Ovary (tissue), 9 donors: ENCODE measurements around the gene CHRM1. TPM values are rescaled to one million over a fixed set of nuclear protein-coding genes. Genes with fewer than 3 reads are reported as not detected.

Experiments
- DNase-seq, 5 donors: peaks; one replicate each; pipeline ENCODE4 v3.0.0-alpha.2; 2019 to 2020
- H3K27ac ChIP-seq, 2 donors: fragments of 200-600 bp; one replicate each; pipeline versions ENCODE4 v1.5.1 to v1.8.0; 2019 to 2022
- H3K27me3 ChIP-seq: fragments of 200-600 bp; one replicate; pipeline ENCODE4 v1.8.0; 2022
- H3K36me3 ChIP-seq: fragments of 200-600 bp; sonication (generic); one replicate; pipeline ENCODE4 v1.5.1; 2019
- H3K4me1 ChIP-seq: one replicate; pipeline ENCODE4 v1.8.1; 2013; ENCODE audit warnings: mild to moderate bottlenecking, moderate library complexity; ENCODE audit not compliant: insufficient read depth
- H3K4me3 ChIP-seq: fragments of 200-600 bp; sonication (generic); one replicate; pipeline ENCODE4 v1.5.1; 2017
- H3K9me3 ChIP-seq, 2 donors: fragments of 200-600 bp in 1 of 2; sonication (generic) in 1 of 2; one replicate each; pipeline versions ENCODE4 v1.5.1 to v1.8.1; 2013 to 2019; ENCODE audit warnings: mild to moderate bottlenecking in 1 of 2, moderate library complexity in 1 of 2
- CTCF ChIP-seq, 3 donors: fragments of 450-650 bp in 2 of 3; fragments of 200-600 bp in 1 of 3; IDR thresholded peaks; one replicate each; pipeline versions ENCODE4 v1.5.1 to v1.8.0; 2016 to 2022; ENCODE audit warnings: antibody characterized with exemption in 3 of 3, mild to moderate bottlenecking in 1 of 3
- EP300 ChIP-seq: sonication (generic); formaldehyde crosslinking; IDR thresholded peaks from one replicate; pipeline ENCODE4 v1.6.1; 2017; ENCODE audit warnings: antibody characterized with exemption
- POLR2A ChIP-seq: fragments of 450-650 bp; IDR thresholded peaks from one replicate; pipeline ENCODE4 v1.6.1; 2017; ENCODE audit warnings: antibody characterized with exemption, mild to moderate bottlenecking, moderate library complexity
- WGBS, 3 donors: extraction: QIAGEN DNeasy Blood & Tissue Kit in 1 of 3; methylation state at CpG; one replicate each; pipeline versions ENCODE4 v1.1.5 to v1.1.7; 2013 to 2017; 5-methylcytosine and 5-hydroxymethylcytosine counted together
- intact Hi-C, 4 donors: fragments of 100-400 bp; cut with DNase I; formaldehyde crosslinking; loops; one replicate each; pipeline versions ENCODE4 v1.11.0 to v1.15.1; 2022 to 2023
- polyA plus RNA-seq, 2 donors: library from polyadenylated mRNA; stranded (reverse); fragments of 200-250 nt in 1 of 2; fragments of 350-450 nt in 1 of 2; fragmentation: Illumina TruSeq in 1 of 2; extraction: RNeasy Lipid Tissue Mini Kit (QIAGEN cat#74804) in 1 of 2; gene quantifications; one replicate each; pipeline ENCODE4 v1.2.3, GENCODE V29; 2013 to 2014
- total RNA-seq, 7 donors: library from RNA; depleted of rRNA in 2 of 7; stranded (reverse); fragments of >200 nt in 2 of 7; fragmentation: NEBNext Ultra II Directional in 3 of 7; extraction: Animal tissue kit (Norgen Biotek cat#: 25700) in 3 of 7; gene quantifications; one replicate each; pipeline versions ENCODE4 v1.1.0 to v1.2.4, GENCODE V29; 2016 to 2023
- donor health status: DM: no; HTN: no; CAD: no; lungs with moderate emphysema.
- donor health status: DM: no; HTN: no; CAD: no.
- donor health status: Bipolar disorder and iron deficiency.
- donor health status: DM: yes; HTN: yes; CAD: no.
- donor health status: DM: no; HTN: no; CAD: no.
- donor health status: DM: yes; HTN: yes; CAD: no.

Gene CHRM1
- total and polyA plus RNA-seq, 9 donors: not detected

- no peaks in the 10 kb centered on the region for H3K36me3 ChIP-seq
- WGBS, 3 donors: 66 to 77% (median 69%) methylated on average over 11 of the region's 11 CpGs
- TF ChIP-seq POLR2A: no peak
- TF ChIP-seq EP300: no peak
- no peak for TF ChIP-seq CTCF (IDR thresholded peaks at IDR 0.05)
- no peak overlapping the region for H3K27ac ChIP-seq
- H3K27me3 ChIP-seq: no peaks in the 10 kb centered on the region
- H3K4me3 ChIP-seq: no peak overlapping the region
- H3K4me1 ChIP-seq: no peaks in the 10 kb centered on the region
- H3K9me3 ChIP-seq: peaks cover 0 to 3% of the 10 kb centered on the region in 2 donors
- intact Hi-C loops: loop anchor here in 1 of 4 donors (5.0 kb wide), 1 partner anchor 97 kb away; the partner anchor contains the start of gene SLC22A8
- no peak for DNase-seq
Observed at GRCh38 chr11:62919898-62920640, 1.1 kb downstream of the CHRM1 start.

- WGBS, 3 donors: 94% methylated on average over 10 of the region's 10 CpGs
- no peak for DNase-seq
- Histone ChIP-seq H3K9me3 (peaks cover 0 to 3% of the 10 kb centered on the region in 2 donors), H3K36me3 (no peaks in the 10 kb centered on the region), H3K4me1 (no peaks in the 10 kb centered on the region), H3K4me3 (no peak overlapping the region), H3K27me3 (no peaks in the 10 kb centered on the region), H3K27ac (no peak overlapping the region)
- TF ChIP-seq POLR2A (no peak), EP300 (no peak), CTCF (IDR thresholded peaks at IDR 0.05) (no peak)
- intact Hi-C loops: loop anchor here in 1 of 4 donors (5.0 kb wide), 1 partner anchor 98 kb away; the partner anchor contains the start of gene SLC22A8
Observed at GRCh38 chr11:62919476-62919875, 1.7 kb downstream of the CHRM1 start.

GRCh38 chr11:62918531-62918930 is 2.6 kb downstream of the CHRM1 start:
- Histone ChIP-seq H3K9me3 (peaks cover 0 to 3% of the 10 kb centered on the region in 2 donors), H3K36me3 (no peaks in the 10 kb centered on the region), H3K27ac (no peak overlapping the region), H3K4me3 (no peak overlapping the region), H3K4me1 (no peaks in the 10 kb centered on the region), H3K27me3 (no peaks in the 10 kb centered on the region)
- intact Hi-C loops: loop anchor here in 1 of 4 donors (5.0 kb wide), 1 partner anchor 99 kb away; the partner anchor contains the start of gene SLC22A8
- 43 to 49% (median 47%) methylated on average over 5 of the region's 5 CpGs for WGBS, 3 donors
- TF ChIP-seq POLR2A (no peak), EP300 (no peak), CTCF (IDR thresholded peaks at IDR 0.05) (no peak)
- DNase-seq: no peak

- no peaks in the 10 kb centered on the region for H3K27me3 ChIP-seq
- TF ChIP-seq EP300 (no peak), CTCF (IDR thresholded peaks at IDR 0.05) (no peak), POLR2A (no peak)
- no peak for DNase-seq
- no peak overlapping the region for H3K27ac ChIP-seq
- 85 to 88% (median 87%) methylated on average over 11 of the region's 11 CpGs for WGBS, 3 donors
- peaks cover 0 to 1% of the 10 kb centered on the region in 2 donors for H3K9me3 ChIP-seq
- no peak overlapping the region for H3K4me3 ChIP-seq
- H3K36me3 ChIP-seq: no peaks in the 10 kb centered on the region
- no peaks in the 10 kb centered on the region for H3K4me1 ChIP-seq
- intact Hi-C loops: loop anchor here in 1 of 4 donors (5.0 kb wide), 1 partner anchor 99 kb away; the partner anchor contains the start of gene SLC22A8
Observed at GRCh38 chr11:62917906-62918502, 3.2 kb downstream of the CHRM1 start.
